Transverse colon (tissue), 4 donors: ENCODE measurements around the gene ATG7.

Experiments used
- EP300 ChIP-seq: sonication (generic); formaldehyde crosslinking; IDR thresholded peaks from one replicate; pipeline ENCODE4 v1.6.1; 2017; ENCODE audit warnings: antibody characterized with exemption, low read depth
- POLR2A ChIP-seq: fragments of 450-650 bp; IDR thresholded peaks from one replicate; pipeline ENCODE4 v1.6.1; 2016; ENCODE audit warnings: antibody characterized with exemption, mild to moderate bottlenecking, moderate library complexity
- POLR2AphosphoS5 ChIP-seq, 3 donors: sonication (generic); formaldehyde crosslinking; IDR thresholded peaks; one replicate each; pipeline ENCODE4 v1.6.1; 2016; ENCODE audit warnings: antibody characterized with exemption in 3 of 3
- TF ChIP-seq, protein P1 (sequence below), 5 experiments: fragments of 200-600 bp in 3 of 5; fragments of 450-650 bp in 2 of 5; sonication (generic) in 3 of 5; IDR thresholded peaks; 1 replicate in 2 of 5; 2 replicates in 3 of 5; pipeline ENCODE4 v1.5.1; 2016 to 2017; ENCODE audit warnings: antibody characterized with exemption in 5 of 5, inconsistent platforms in 3 of 5, mild to moderate bottlenecking in 2 of 5, moderate library complexity in 1 of 5

DNA sequence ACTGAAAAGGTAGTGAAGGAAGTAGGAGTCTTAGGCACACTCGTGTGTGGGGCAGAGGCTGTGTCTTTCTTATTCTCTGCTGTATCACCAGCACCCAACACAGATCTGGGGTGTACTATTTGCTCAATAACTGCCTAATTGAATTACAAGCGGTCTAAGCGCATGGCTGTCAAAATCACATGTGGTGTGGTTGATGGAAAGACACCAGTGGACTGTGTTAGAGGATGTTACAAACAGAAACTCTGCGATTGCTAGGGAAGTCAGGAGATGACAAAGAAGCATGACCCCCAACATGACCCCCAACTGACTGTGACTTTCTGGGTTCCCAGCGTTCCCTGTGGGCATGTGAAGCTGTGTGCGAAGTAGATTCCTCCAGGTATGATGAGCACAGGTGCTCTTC lies 32.0 kb downstream of the ATG7 start:
- TF ChIP-seq, protein P1, sequence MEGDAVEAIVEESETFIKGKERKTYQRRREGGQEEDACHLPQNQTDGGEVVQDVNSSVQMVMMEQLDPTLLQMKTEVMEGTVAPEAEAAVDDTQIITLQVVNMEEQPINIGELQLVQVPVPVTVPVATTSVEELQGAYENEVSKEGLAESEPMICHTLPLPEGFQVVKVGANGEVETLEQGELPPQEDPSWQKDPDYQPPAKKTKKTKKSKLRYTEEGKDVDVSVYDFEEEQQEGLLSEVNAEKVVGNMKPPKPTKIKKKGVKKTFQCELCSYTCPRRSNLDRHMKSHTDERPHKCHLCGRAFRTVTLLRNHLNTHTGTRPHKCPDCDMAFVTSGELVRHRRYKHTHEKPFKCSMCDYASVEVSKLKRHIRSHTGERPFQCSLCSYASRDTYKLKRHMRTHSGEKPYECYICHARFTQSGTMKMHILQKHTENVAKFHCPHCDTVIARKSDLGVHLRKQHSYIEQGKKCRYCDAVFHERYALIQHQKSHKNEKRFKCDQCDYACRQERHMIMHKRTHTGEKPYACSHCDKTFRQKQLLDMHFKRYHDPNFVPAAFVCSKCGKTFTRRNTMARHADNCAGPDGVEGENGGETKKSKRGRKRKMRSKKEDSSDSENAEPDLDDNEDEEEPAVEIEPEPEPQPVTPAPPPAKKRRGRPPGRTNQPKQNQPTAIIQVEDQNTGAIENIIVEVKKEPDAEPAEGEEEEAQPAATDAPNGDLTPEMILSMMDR (IDR thresholded peaks at IDR 0.05) = no peak
- no peak for TF ChIP-seq POLR2A
- TF ChIP-seq EP300 = no peak
- no peak for TF ChIP-seq POLR2AphosphoS5 (IDR thresholded peaks at IDR 0.05)
